ENCODE measurements around the gene KIR2DL4.
"Not testable (repeated sequence)": the region's sequence is repeated elsewhere in the genome, so short reads cannot be mapped to it uniquely, and the experiment has no call there.

Gene KIR2DL4

GRCh38 chr19:54825326-54825725 is 21.9 kb downstream of the KIR2DL4 start:
- peaks cover 15% of the 10 kb centered on the region for H3K9me3 ChIP-seq (ENCODE audit: insufficient read depth, low read depth, low read length)
- not testable (repeated sequence) for H3K9ac ChIP-seq (ENCODE audit: low read length); H2AK5ac ChIP-seq (ENCODE audit: low read length); H3K23ac ChIP-seq (ENCODE audit: low read length); H3K14ac ChIP-seq (ENCODE audit: low read length); H2BK120ac ChIP-seq (ENCODE audit: insufficient read depth, low read length, poor library complexity); H4K91ac ChIP-seq (ENCODE audit: low read depth, low read length); H3K4ac ChIP-seq (ENCODE audit: low read depth, low read length); H3K79me1 ChIP-seq (ENCODE audit: low read length); H2BK12ac ChIP-seq (ENCODE audit: low read length); H3K36me3 ChIP-seq (ENCODE audit: control insufficient read depth in 1 of 2, insufficient read depth in 2 of 2, low read length in 2 of 2); H4K12ac ChIP-seq (ENCODE audit: low read depth, low read length); H3K4me3 ChIP-seq (ENCODE audit: low read depth, low read length); H3K18ac ChIP-seq (ENCODE audit: low read length); DNase-seq; H3K27ac ChIP-seq (ENCODE audit: low read depth, low read length); H2AFZ ChIP-seq (ENCODE audit: insufficient read depth, low read length, poor library complexity); H4K8ac ChIP-seq (ENCODE audit: low read depth, low read length); H3K4me1 ChIP-seq (ENCODE audit: control insufficient read depth in 1 of 2, insufficient read depth in 2 of 2, low read length in 2 of 2); H3K27me3 ChIP-seq (ENCODE audit: insufficient read depth, low read length); H3K4me2 ChIP-seq (ENCODE audit: low read length); H3K79me2 ChIP-seq (ENCODE audit: control insufficient read depth, insufficient read depth, low read length, poor library complexity); H2BK5ac ChIP-seq (ENCODE audit: low read depth, low read length, poor library complexity)
- WGBS (ENCODE audit: extremely low coverage, insufficient coverage, insufficient read length), result no CpG with 5 or more reads among the region's 7 CpGs

GRCh38 chr19:54828064-54828463 is 24.7 kb downstream of the KIR2DL4 start:
- H4K8ac ChIP-seq (ENCODE audit: low read depth, low read length); H2BK12ac ChIP-seq (ENCODE audit: low read length); H3K27me3 ChIP-seq (ENCODE audit: insufficient read depth, low read length); H2BK120ac ChIP-seq (ENCODE audit: insufficient read depth, low read length, poor library complexity); H3K79me1 ChIP-seq (ENCODE audit: low read length); H3K4me3 ChIP-seq (ENCODE audit: low read depth, low read length); H3K36me3 ChIP-seq (ENCODE audit: control insufficient read depth in 1 of 2, insufficient read depth in 2 of 2, low read length in 2 of 2); H3K4ac ChIP-seq (ENCODE audit: low read depth, low read length); H3K23ac ChIP-seq (ENCODE audit: low read length); H3K9ac ChIP-seq (ENCODE audit: low read length); H3K14ac ChIP-seq (ENCODE audit: low read length); H2BK5ac ChIP-seq (ENCODE audit: low read depth, low read length, poor library complexity); H4K12ac ChIP-seq (ENCODE audit: low read depth, low read length); DNase-seq; H2AK5ac ChIP-seq (ENCODE audit: low read length); H3K79me2 ChIP-seq (ENCODE audit: control insufficient read depth, insufficient read depth, low read length, poor library complexity); H3K27ac ChIP-seq (ENCODE audit: low read depth, low read length); H3K4me2 ChIP-seq (ENCODE audit: low read length); H4K91ac ChIP-seq (ENCODE audit: low read depth, low read length); H2AFZ ChIP-seq (ENCODE audit: insufficient read depth, low read length, poor library complexity); H3K18ac ChIP-seq (ENCODE audit: low read length); H3K4me1 ChIP-seq (ENCODE audit: control insufficient read depth in 1 of 2, insufficient read depth in 2 of 2, low read length in 2 of 2): not testable (repeated sequence)
- WGBS (ENCODE audit: extremely low coverage, insufficient coverage, insufficient read length), result no CpG with 5 or more reads among the region's 8 CpGs
- peaks cover 13% of the 10 kb centered on the region for H3K9me3 ChIP-seq (ENCODE audit: insufficient read depth, low read depth, low read length)

- not testable (repeated sequence) for H3K18ac ChIP-seq (ENCODE audit: low read length); H3K27me3 ChIP-seq (ENCODE audit: insufficient read depth, low read length); H4K91ac ChIP-seq (ENCODE audit: low read depth, low read length); H4K12ac ChIP-seq (ENCODE audit: low read depth, low read length); H3K79me2 ChIP-seq (ENCODE audit: control insufficient read depth, insufficient read depth, low read length, poor library complexity); H2BK120ac ChIP-seq (ENCODE audit: insufficient read depth, low read length, poor library complexity); DNase-seq; H3K4me2 ChIP-seq (ENCODE audit: low read length); H3K9ac ChIP-seq (ENCODE audit: low read length); H3K79me1 ChIP-seq (ENCODE audit: low read length); H2BK12ac ChIP-seq (ENCODE audit: low read length); H3K14ac ChIP-seq (ENCODE audit: low read length); H2AK5ac ChIP-seq (ENCODE audit: low read length); H3K27ac ChIP-seq (ENCODE audit: low read depth, low read length); H2AFZ ChIP-seq (ENCODE audit: insufficient read depth, low read length, poor library complexity); H3K4me1 ChIP-seq (ENCODE audit: control insufficient read depth in 1 of 2, insufficient read depth in 2 of 2, low read length in 2 of 2); H3K36me3 ChIP-seq (ENCODE audit: control insufficient read depth in 1 of 2, insufficient read depth in 2 of 2, low read length in 2 of 2); H3K23ac ChIP-seq (ENCODE audit: low read length); H3K4ac ChIP-seq (ENCODE audit: low read depth, low read length); H2BK5ac ChIP-seq (ENCODE audit: low read depth, low read length, poor library complexity); H4K8ac ChIP-seq (ENCODE audit: low read depth, low read length); H3K4me3 ChIP-seq (ENCODE audit: low read depth, low read length)
- no CpG with 5 or more reads among the region's 14 CpGs for WGBS (ENCODE audit: extremely low coverage, insufficient coverage, insufficient read length)
- peaks cover 37% of the 10 kb centered on the region for H3K9me3 ChIP-seq (ENCODE audit: insufficient read depth, low read depth, low read length)
Measured at GRCh38 chr19:54832496-54832895, 29.1 kb downstream of the KIR2DL4 start, which contains the start of gene KIR2DS4. Gene KIR2DS4 (plus strand): TSS chr19:54832676.

- H3K36me3 ChIP-seq (ENCODE audit: control insufficient read depth in 1 of 2, insufficient read depth in 2 of 2, low read length in 2 of 2); H3K23ac ChIP-seq (ENCODE audit: low read length); H3K79me2 ChIP-seq (ENCODE audit: control insufficient read depth, insufficient read depth, low read length, poor library complexity); H4K12ac ChIP-seq (ENCODE audit: low read depth, low read length); H2BK5ac ChIP-seq (ENCODE audit: low read depth, low read length, poor library complexity); H2AK5ac ChIP-seq (ENCODE audit: low read length); H4K91ac ChIP-seq (ENCODE audit: low read depth, low read length); H2AFZ ChIP-seq (ENCODE audit: insufficient read depth, low read length, poor library complexity); H3K4me1 ChIP-seq (ENCODE audit: control insufficient read depth in 1 of 2, insufficient read depth in 2 of 2, low read length in 2 of 2); H3K79me1 ChIP-seq (ENCODE audit: low read length); H4K8ac ChIP-seq (ENCODE audit: low read depth, low read length); H3K4ac ChIP-seq (ENCODE audit: low read depth, low read length); H3K4me2 ChIP-seq (ENCODE audit: low read length); H3K4me3 ChIP-seq (ENCODE audit: low read depth, low read length); H2BK120ac ChIP-seq (ENCODE audit: insufficient read depth, low read length, poor library complexity); H3K27me3 ChIP-seq (ENCODE audit: insufficient read depth, low read length); DNase-seq; H3K18ac ChIP-seq (ENCODE audit: low read length); H2BK12ac ChIP-seq (ENCODE audit: low read length); H3K14ac ChIP-seq (ENCODE audit: low read length); H3K9ac ChIP-seq (ENCODE audit: low read length); H3K27ac ChIP-seq (ENCODE audit: low read depth, low read length): not testable (repeated sequence)
- WGBS (ENCODE audit: extremely low coverage, insufficient coverage, insufficient read length), result no CpG with 5 or more reads among the region's 5 CpGs
- peaks cover 41% of the 10 kb centered on the region for H3K9me3 ChIP-seq (ENCODE audit: insufficient read depth, low read depth, low read length)
Measured at GRCh38 chr19:54835126-54835525, 31.7 kb downstream of the KIR2DL4 start.
